Measurements from ENCODE around the gene LYZL6. TPM values are rescaled to one million over a fixed set of nuclear protein-coding genes. Genes with fewer than 3 reads are reported as not detected.

The LYZL6 gene
- total RNA-seq, 1 donor from 2014 or later, result not detected

GRCh38 chr17:35982409-35983191 is 39.1 kb upstream of the LYZL6 start:
- H3K36me3 Mint-ChIP-seq (ENCODE audit: insufficient read depth), result no peaks in the 10 kb centered on the region
- DNase-seq (ENCODE audit: low spot score, unreplicated experiment), result no peak

GRCh38 chr17:35981908-35982330 is 38.4 kb upstream of the LYZL6 start:
- H3K4me3 Mint-ChIP-seq (ENCODE audit: low read depth), result no peak overlapping the region
- H3K27ac Mint-ChIP-seq, result no peak overlapping the region
- no peak for DNase-seq (ENCODE audit: low spot score, unreplicated experiment)
- H3K36me3 Mint-ChIP-seq (ENCODE audit: insufficient read depth), result no peaks in the 10 kb centered on the region
- no peaks in the 10 kb centered on the region for H3K27me3 Mint-ChIP-seq
- peaks cover 12% of the 10 kb centered on the region for H3K4me1 Mint-ChIP-seq (ENCODE audit: low read depth)
- peak; percentile 53 for TF ChIP-seq CTCF (IDR thresholded peaks at IDR 0.05; ENCODE audit: unreplicated experiment)
- H3K9me3 Mint-ChIP-seq (ENCODE audit: low read depth), result no peaks in the 10 kb centered on the region

More at GRCh38 chr17:35982409-35983191, 39.1 kb upstream of the LYZL6 start:
- no peak for TF ChIP-seq CTCF (IDR thresholded peaks at IDR 0.05; ENCODE audit: unreplicated experiment)
- peaks cover 12% of the 10 kb centered on the region for H3K4me1 Mint-ChIP-seq (ENCODE audit: low read depth)
- no peak overlapping the region for H3K4me3 Mint-ChIP-seq (ENCODE audit: low read depth)
- no peak overlapping the region for H3K27ac Mint-ChIP-seq
- no peaks in the 10 kb centered on the region for H3K9me3 Mint-ChIP-seq (ENCODE audit: low read depth)
- no peaks in the 10 kb centered on the region for H3K27me3 Mint-ChIP-seq

GRCh38 chr17:35981246-35981645 is 37.7 kb upstream of the LYZL6 start, which contains the start of gene CCL16:
Gene CCL16, minus strand, starts transcription at chr17:35981497. Its CDS starts 77 bp downstream, at chr17:35981420.
- H3K27me3 Mint-ChIP-seq, result no peaks in the 10 kb centered on the region
- peaks cover 3% of the 10 kb centered on the region for H3K36me3 Mint-ChIP-seq (ENCODE audit: insufficient read depth)
- H3K9me3 Mint-ChIP-seq (ENCODE audit: low read depth), result peaks cover 4% of the 10 kb centered on the region
- DNase-seq (ENCODE audit: low spot score, unreplicated experiment), result no peak
- H3K27ac Mint-ChIP-seq, result peak within 1 kb of the TSS; percentile 8
- no peak for TF ChIP-seq CTCF (IDR thresholded peaks at IDR 0.05; ENCODE audit: unreplicated experiment)
- no peak within 1 kb of the TSS for H3K4me3 Mint-ChIP-seq (ENCODE audit: low read depth)
- H3K4me1 Mint-ChIP-seq (ENCODE audit: low read depth), result peaks cover 17% of the 10 kb centered on the region

- Mint-ChIP-seq H3K36me3 (ENCODE audit: insufficient read depth) (peaks cover 3% of the 10 kb centered on the region), H3K4me1 (ENCODE audit: low read depth) (peaks cover 28% of the 10 kb centered on the region), H3K27me3 (no peaks in the 10 kb centered on the region), H3K27ac (peak overlapping the region; percentile 69), H3K9me3 (ENCODE audit: low read depth) (peaks cover 4% of the 10 kb centered on the region), H3K4me3 (ENCODE audit: low read depth) (no peak overlapping the region)
- TF ChIP-seq CTCF (IDR thresholded peaks at IDR 0.05; ENCODE audit: unreplicated experiment), result no peak
- no peak for DNase-seq (ENCODE audit: low spot score, unreplicated experiment)
Observed at GRCh38 chr17:35978346-35978745, 34.8 kb upstream of the LYZL6 start.

- peak overlapping the region; percentile 69 for H3K27ac Mint-ChIP-seq
- DNase-seq (ENCODE audit: low spot score, unreplicated experiment), result no peak
- H3K36me3 Mint-ChIP-seq (ENCODE audit: insufficient read depth), result peaks cover 3% of the 10 kb centered on the region
- no peaks in the 10 kb centered on the region for H3K27me3 Mint-ChIP-seq
- no peak for TF ChIP-seq CTCF (IDR thresholded peaks at IDR 0.05; ENCODE audit: unreplicated experiment)
- peaks cover 37% of the 10 kb centered on the region for H3K4me1 Mint-ChIP-seq (ENCODE audit: low read depth)
- H3K9me3 Mint-ChIP-seq (ENCODE audit: low read depth), result peaks cover 4% of the 10 kb centered on the region
- H3K4me3 Mint-ChIP-seq (ENCODE audit: low read depth), result no peak overlapping the region
Observed at GRCh38 chr17:35977509-35977908, 34.0 kb upstream of the LYZL6 start.

Data from progenitor cell of endocrine pancreas (in vitro differentiated cells).